ENCODE measurements around the gene THAP11. TPM values are rescaled to one million over a fixed set of nuclear protein-coding genes. Genes with fewer than 3 reads are reported as not detected.
A peak's percentile ranks its signal among the peaks of the same experiment; 100 is the strongest.
"Not testable (repeated sequence)": the region's sequence is repeated elsewhere in the genome, so short reads cannot be mapped to it uniquely, and the experiment has no call there.

Gene THAP11
- total and polyA plus RNA-seq, 4 donors, result 9.6 to 31.1 (median 24.6) TPM

DNA sequence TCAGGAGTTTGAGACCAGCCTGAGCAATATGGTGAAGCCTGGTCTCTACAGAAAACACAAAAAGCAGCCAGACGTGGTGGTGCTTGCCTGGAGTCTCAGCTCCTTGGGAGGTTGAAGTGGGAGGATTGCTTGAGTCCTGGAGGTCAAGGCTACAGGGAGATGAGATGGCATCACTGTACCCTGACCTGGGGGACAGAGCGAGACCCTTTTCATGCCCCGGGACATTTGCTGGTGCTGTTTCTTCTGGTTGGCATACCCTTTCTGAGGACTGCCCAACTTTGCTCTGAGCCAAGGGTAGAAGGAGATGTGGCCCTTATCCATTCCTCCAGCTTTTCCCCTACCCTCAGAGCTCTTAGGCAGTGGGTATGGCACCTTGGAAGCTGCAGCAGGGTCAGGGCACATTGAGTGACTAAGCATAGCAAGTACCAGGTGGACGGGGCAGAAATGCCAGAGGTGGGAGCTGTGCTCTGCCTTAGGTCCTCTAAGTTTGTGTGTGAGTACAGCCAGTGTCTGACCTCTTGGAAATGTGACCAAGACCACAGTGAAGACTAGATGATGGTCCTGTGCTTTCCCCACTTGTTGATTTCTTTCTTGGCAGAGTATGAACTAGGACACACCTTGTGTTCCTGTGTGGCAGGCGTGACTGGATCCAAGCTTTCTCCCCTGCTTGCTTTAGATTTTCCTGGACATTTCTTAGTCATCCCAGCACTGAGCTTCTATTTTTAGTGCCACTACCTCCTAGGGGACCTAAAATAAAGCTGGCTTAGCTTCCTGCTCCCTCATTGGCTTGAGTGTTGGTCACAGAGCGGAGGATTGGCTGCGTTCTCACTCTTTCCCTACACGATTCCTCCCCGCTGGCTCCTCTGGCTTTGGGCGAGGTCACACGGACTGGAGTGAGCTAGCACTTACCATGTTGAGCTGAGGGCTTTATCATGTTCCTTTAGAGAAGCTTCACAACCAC, 20.8 kb downstream of the THAP11 start:
- peaks cover 0 to 27% (median 0%) of the 10 kb centered on the region in 5 donors for H3K4me1 ChIP-seq (ENCODE audit: control insufficient read depth in 5 of 5, insufficient read depth in 5 of 5, low read length in 5 of 5)
- peak overlapping the region; percentile 42 to 81 for H3K27ac ChIP-seq (ENCODE audit: low read depth in 1 of 2, low read length in 1 of 2)

DNA sequence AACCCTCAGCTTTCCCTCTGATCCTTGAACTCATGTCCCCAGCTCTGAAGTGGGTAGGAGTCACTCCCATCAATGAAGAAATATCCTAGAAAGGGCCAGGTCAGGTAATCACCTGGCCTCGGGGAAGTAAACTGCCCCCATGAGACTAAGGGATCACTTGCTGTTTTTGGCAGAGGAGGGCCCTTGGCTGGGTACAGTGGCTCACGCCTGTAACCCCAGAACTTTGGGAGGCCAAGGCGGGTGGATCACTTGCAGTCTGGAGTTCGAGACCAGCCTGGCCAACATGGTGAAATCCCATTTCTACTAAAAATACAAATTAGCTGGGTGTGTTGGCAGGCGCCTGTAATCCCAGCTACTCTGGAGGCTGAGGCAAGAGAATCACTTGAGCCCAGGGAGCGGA, 21.9 kb downstream of the THAP11 start:
- Histone ChIP-seq H3K4me1 (ENCODE audit: control insufficient read depth in 5 of 5, insufficient read depth in 5 of 5, low read length in 5 of 5) (peaks cover 0 to 27% (median 0%) of the 10 kb centered on the region in 5 donors), H3K36me3 (ENCODE audit: control insufficient read depth in 4 of 4, insufficient read depth in 4 of 4, low read length in 4 of 4) (peaks cover 0 to 24% (median 20%) of the 10 kb centered on the region in 4 donors), H3K27ac (ENCODE audit: low read depth in 1 of 2, low read length in 1 of 2) (peak overlapping the region in 1 of 2 donors; percentile 80)
- not testable (repeated sequence) for H3K9me3 ChIP-seq (ENCODE audit: control insufficient read depth in 4 of 4, insufficient read depth in 3 of 4, low read length in 3 of 4); ATAC-seq (ENCODE audit: insufficient read depth, low FRiP score); H3K4me3 ChIP-seq; H3K27me3 ChIP-seq (ENCODE audit: control insufficient read depth in 3 of 3, insufficient read depth in 3 of 3, low read length in 2 of 3); DNase-seq; H3K9ac ChIP-seq (ENCODE audit: insufficient read depth in 1 of 2, low read length in 2 of 2)
- WGBS, 2 donors, result 96% methylated on average over 6 of the region's 6 CpGs

More for the DNA sequence above, 20.8 kb downstream of the THAP11 start:
- TF ChIP-seq, protein P1, sequence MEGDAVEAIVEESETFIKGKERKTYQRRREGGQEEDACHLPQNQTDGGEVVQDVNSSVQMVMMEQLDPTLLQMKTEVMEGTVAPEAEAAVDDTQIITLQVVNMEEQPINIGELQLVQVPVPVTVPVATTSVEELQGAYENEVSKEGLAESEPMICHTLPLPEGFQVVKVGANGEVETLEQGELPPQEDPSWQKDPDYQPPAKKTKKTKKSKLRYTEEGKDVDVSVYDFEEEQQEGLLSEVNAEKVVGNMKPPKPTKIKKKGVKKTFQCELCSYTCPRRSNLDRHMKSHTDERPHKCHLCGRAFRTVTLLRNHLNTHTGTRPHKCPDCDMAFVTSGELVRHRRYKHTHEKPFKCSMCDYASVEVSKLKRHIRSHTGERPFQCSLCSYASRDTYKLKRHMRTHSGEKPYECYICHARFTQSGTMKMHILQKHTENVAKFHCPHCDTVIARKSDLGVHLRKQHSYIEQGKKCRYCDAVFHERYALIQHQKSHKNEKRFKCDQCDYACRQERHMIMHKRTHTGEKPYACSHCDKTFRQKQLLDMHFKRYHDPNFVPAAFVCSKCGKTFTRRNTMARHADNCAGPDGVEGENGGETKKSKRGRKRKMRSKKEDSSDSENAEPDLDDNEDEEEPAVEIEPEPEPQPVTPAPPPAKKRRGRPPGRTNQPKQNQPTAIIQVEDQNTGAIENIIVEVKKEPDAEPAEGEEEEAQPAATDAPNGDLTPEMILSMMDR (IDR thresholded peaks at IDR 0.05; ENCODE audit: control extremely low read depth, extremely low read depth), result no peak
- Histone ChIP-seq H3K4me3 (no peak overlapping the region), H3K27me3 (ENCODE audit: control insufficient read depth in 3 of 3, insufficient read depth in 3 of 3, low read length in 2 of 3) (no peaks in the 10 kb centered on the region), H3K9ac (ENCODE audit: insufficient read depth in 1 of 2, low read length in 2 of 2) (no peak overlapping the region), H3K36me3 (ENCODE audit: control insufficient read depth in 4 of 4, insufficient read depth in 4 of 4, low read length in 4 of 4) (peaks cover 0 to 17% (median 11%) of the 10 kb centered on the region in 4 donors), H3K9me3 (ENCODE audit: control insufficient read depth in 4 of 4, insufficient read depth in 3 of 4, low read length in 3 of 4) (no peaks in the 10 kb centered on the region)
- no peak for DNase-seq
- WGBS, 2 donors, result 82 to 93% methylated on average over 11 of the region's 11 CpGs
- no peak for ATAC-seq (ENCODE audit: insufficient read depth, low FRiP score)

DNA sequence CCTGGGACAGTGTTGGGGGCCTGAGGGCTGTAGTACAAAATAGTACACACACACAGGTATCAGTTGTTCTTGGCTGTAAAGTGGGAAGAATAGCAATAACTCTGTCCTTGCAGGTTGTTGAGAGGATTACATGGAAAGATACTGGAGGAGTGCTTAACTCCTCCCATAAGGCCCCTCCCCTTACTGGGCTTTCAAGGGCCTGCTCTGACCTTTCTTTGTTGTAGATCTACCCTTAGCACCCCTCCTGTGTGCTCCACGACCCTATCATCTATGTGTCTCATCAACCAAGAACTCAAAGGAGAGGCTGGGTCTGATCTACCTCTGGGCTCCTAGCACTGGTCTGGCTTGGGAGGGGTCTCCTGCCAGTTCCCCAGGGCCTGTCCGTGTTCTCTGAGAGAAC, 22.5 kb downstream of the THAP11 start:
- ATAC-seq (ENCODE audit: insufficient read depth, low FRiP score) (no peak), DNase-seq (no peak)
- Histone ChIP-seq H3K9ac (ENCODE audit: insufficient read depth in 1 of 2, low read length in 2 of 2) (no peak overlapping the region), H3K27ac (ENCODE audit: low read depth in 1 of 2, low read length in 1 of 2) (peak overlapping the region in 1 of 2 donors; percentile 80), H3K4me3 (no peak overlapping the region), H3K36me3 (ENCODE audit: control insufficient read depth in 4 of 4, insufficient read depth in 4 of 4, low read length in 4 of 4) (peaks cover 0 to 25% (median 21%) of the 10 kb centered on the region in 4 donors), H3K27me3 (ENCODE audit: control insufficient read depth in 3 of 3, insufficient read depth in 3 of 3, low read length in 2 of 3) (no peaks in the 10 kb centered on the region), H3K9me3 (ENCODE audit: control insufficient read depth in 4 of 4, insufficient read depth in 3 of 4, low read length in 3 of 4) (no peaks in the 10 kb centered on the region), H3K4me1 (ENCODE audit: control insufficient read depth in 5 of 5, insufficient read depth in 5 of 5, low read length in 5 of 5) (peaks cover 0 to 27% (median 0%) of the 10 kb centered on the region in 5 donors)
- 83% methylated on average over 2 of the region's 2 CpGs for WGBS, 2 donors
- TF ChIP-seq, protein P1 (IDR thresholded peaks at IDR 0.05; ENCODE audit: control extremely low read depth, extremely low read depth), result no peak

DNA sequence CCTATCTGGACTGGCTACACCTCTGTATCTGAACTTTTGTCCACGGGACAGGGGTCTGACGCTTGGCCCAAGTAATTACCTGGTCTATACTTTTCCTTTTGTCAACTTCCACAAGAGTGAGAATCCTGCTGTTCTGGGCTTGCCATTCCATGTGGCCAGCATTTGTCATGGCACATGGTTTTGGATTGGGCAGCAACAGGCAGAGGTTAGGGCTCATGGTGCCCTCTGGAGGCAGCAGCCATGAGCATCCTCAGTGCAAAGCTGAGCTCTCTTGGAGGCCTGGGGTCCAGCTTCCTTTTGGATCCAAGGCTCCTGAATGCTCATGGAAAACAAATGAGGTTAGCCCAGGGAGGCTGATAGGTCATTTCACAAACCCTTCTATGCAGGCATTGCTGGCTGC, 23.2 kb downstream of the THAP11 start:
- Histone ChIP-seq H3K36me3 (ENCODE audit: control insufficient read depth in 4 of 4, insufficient read depth in 4 of 4, low read length in 4 of 4) (peaks cover 0 to 30% (median 20%) of the 10 kb centered on the region in 4 donors), H3K27ac (ENCODE audit: low read depth in 1 of 2, low read length in 1 of 2) (no peak overlapping the region), H3K9me3 (ENCODE audit: control insufficient read depth in 4 of 4, insufficient read depth in 3 of 4, low read length in 3 of 4) (no peaks in the 10 kb centered on the region), H3K4me1 (ENCODE audit: control insufficient read depth in 5 of 5, insufficient read depth in 5 of 5, low read length in 5 of 5) (peaks cover 0 to 24% (median 0%) of the 10 kb centered on the region in 5 donors), H3K4me3 (no peak overlapping the region), H3K27me3 (ENCODE audit: control insufficient read depth in 3 of 3, insufficient read depth in 3 of 3, low read length in 2 of 3) (no peaks in the 10 kb centered on the region), H3K9ac (ENCODE audit: insufficient read depth in 1 of 2, low read length in 2 of 2) (no peak overlapping the region)
- ATAC-seq (ENCODE audit: insufficient read depth, low FRiP score) (no peak), DNase-seq (peak in 1 of 3 donors; percentile 29)
- TF ChIP-seq, protein P1 (IDR thresholded peaks at IDR 0.05; ENCODE audit: control extremely low read depth, extremely low read depth), result peak; percentile 22
- WGBS, 2 donors, result 97 to 98% methylated on average over 2 of the region's 2 CpGs

Data from lung (tissue), 12 donors.